Ecto neural progenitor cell (in vitro differentiated cells): ENCODE results near the gene CMKLR1.

ENCODE experiments used
- DNase-seq: peaks from one replicate; pipeline ENCODE4 v3.0.0-alpha.2; 2018; ENCODE audit warnings: low spot score

CMKLR1 gene

GRCh38 chr12:108361606-108362005, 22.5 kb upstream of the CMKLR1 start:
- no peak for DNase-seq

- no peak for DNase-seq
These were observed 21.4 kb upstream of the CMKLR1 start for GRCh38 chr12:108360487-108360886.

GRCh38 chr12:108360057-108360456, 20.9 kb upstream of the CMKLR1 start:
- no peak for DNase-seq

GRCh38 chr12:108358580-108358965, 19.5 kb upstream of the CMKLR1 start:
- DNase-seq = no peak

- DNase-seq = no peak
These were observed 18.9 kb upstream of the CMKLR1 start for GRCh38 chr12:108357834-108358579.

GRCh38 chr12:108356835-108357806, 18.0 kb upstream of the CMKLR1 start:
- no peak for DNase-seq

- DNase-seq = no peak
These were observed 16.0 kb upstream of the CMKLR1 start for GRCh38 chr12:108355069-108355468.

- no peak for DNase-seq
These were observed 13.5 kb upstream of the CMKLR1 start for GRCh38 chr12:108352591-108352990.

GRCh38 chr12:108350511-108350910, 11.4 kb upstream of the CMKLR1 start:
- DNase-seq = no peak

- no peak for DNase-seq
These were observed 10.2 kb upstream of the CMKLR1 start for GRCh38 chr12:108349278-108349688.

- no peak for DNase-seq
These were observed 9.7 kb upstream of the CMKLR1 start for GRCh38 chr12:108348842-108349241.

GRCh38 chr12:108346727-108347710, 7.9 kb upstream of the CMKLR1 start:
- DNase-seq = no peak

- DNase-seq = no peak
These were observed 6.9 kb upstream of the CMKLR1 start for GRCh38 chr12:108345716-108346633.

- DNase-seq = no peak
These were observed 3.9 kb upstream of the CMKLR1 start for GRCh38 chr12:108342985-108343384.

- DNase-seq = no peak
These were observed 3.0 kb upstream of the CMKLR1 start for GRCh38 chr12:108341854-108342847.

- DNase-seq = no peak
These were observed 2.2 kb upstream of the CMKLR1 start for GRCh38 chr12:108341356-108341755.

- DNase-seq = no peak
These were observed 926 bp upstream of the CMKLR1 start for GRCh38 chr12:108340037-108340436.

- DNase-seq = no peak
These were observed 1.6 kb downstream of the CMKLR1 start for GRCh38 chr12:108337235-108338223.
